Left lung (tissue), 10 donors: ENCODE measurements around the gene FCHO1. TPM values are rescaled to one million over a fixed set of nuclear protein-coding genes. Genes with fewer than 3 reads are reported as not detected.
A peak's percentile ranks its signal among the peaks of the same experiment; 100 is the strongest.

Experiments
- ATAC-seq: fragments of 200-7000 bp; cut with Tn5 transposase; one replicate; pipeline ENCODE4 v1.9.1; 2020; ENCODE audit warnings: moderate library complexity
- DNase-seq, 4 donors: peaks; one replicate each; pipeline ENCODE4 v3.0.0-alpha.2; 2013 to 2020
- H3K27ac ChIP-seq, 2 donors: fragments of 200-600 bp; sonication (generic) in 1 of 2; one replicate each; pipeline versions ENCODE4 v1.5.0 to v1.8.0; 2020 to 2021
- H3K27me3 ChIP-seq, 2 donors: fragments of 200-600 bp; sonication (generic) in 1 of 2; one replicate each; pipeline versions ENCODE4 v1.5.0 to v1.8.0; 2020 to 2021
- H3K36me3 ChIP-seq, 2 donors: fragments of 200-600 bp; sonication (generic) in 1 of 2; one replicate each; pipeline versions ENCODE4 v1.5.0 to v1.8.0; 2020 to 2021
- H3K4me1 ChIP-seq, 2 donors: fragments of 200-600 bp; one replicate each; pipeline ENCODE4 v1.8.0; 2021
- H3K4me3 ChIP-seq, 2 donors: fragments of 200-600 bp; sonication (generic) in 1 of 2; one replicate each; pipeline versions ENCODE4 v1.5.0 to v1.8.0; 2020 to 2021; ENCODE audit warnings: mild to moderate bottlenecking in 1 of 2
- H3K9me3 ChIP-seq, 2 donors: fragments of 200-600 bp; sonication (generic) in 1 of 2; one replicate each; pipeline versions ENCODE4 v1.5.0 to v1.8.0; 2020 to 2021
- CTCF ChIP-seq, 2 donors: fragments of 200-600 bp; sonication (generic) in 1 of 2; IDR thresholded peaks; one replicate each; pipeline versions ENCODE4 v1.5.0 to v1.8.0; 2021; ENCODE audit warnings: antibody characterized with exemption in 2 of 2
- intact Hi-C, 2 donors: fragments of 100-400 bp; cut with DNase I; formaldehyde crosslinking; loops; one replicate each; pipeline versions ENCODE4 v1.11.2 to v1.14.2; 2022
- polyA plus RNA-seq, 6 donors: library from polyadenylated mRNA; unstranded; fragments of 120-200 nt; gene quantifications; one replicate each; pipeline ENCODE4 v1.2.1, GENCODE V29; 2013; ENCODE audit not compliant: insufficient read length in 6 of 6
- total RNA-seq, 2 donors: library from RNA; stranded (reverse); fragmentation: NEBNext Ultra II Directional; extraction: Animal tissue kit (Norgen Biotek cat#: 25700); gene quantifications; one replicate each; pipeline ENCODE4 v1.2.1, GENCODE V29; 2021
- donor health status: DM: no; HTN: yes; CAD: no.
- donor health status: DM: no; HTN: no; CAD: no.

FCHO1 gene
- total and polyA plus RNA-seq, 8 donors = 0.54 to 12.7 (median 1.3) TPM

- ATAC-seq = no peak
- intact Hi-C loops = no loop called here
- H3K9me3 ChIP-seq = no peaks in the 10 kb centered on the region
- no peak overlapping the region for H3K4me3 ChIP-seq
- H3K27me3 ChIP-seq = peaks cover 0 to 7% of the 10 kb centered on the region in 2 donors
- no peak overlapping the region for H3K27ac ChIP-seq
- no peak for TF ChIP-seq CTCF (IDR thresholded peaks at IDR 0.05)
- H3K36me3 ChIP-seq = peaks cover 0 to 6% of the 10 kb centered on the region in 2 donors
- DNase-seq = no peak
- peaks cover 0 to 23% of the 10 kb centered on the region in 2 donors for H3K4me1 ChIP-seq
Observed at GRCh38 chr19:17762505-17763229, 11.4 kb downstream of the FCHO1 start.

- no peak for ATAC-seq
- intact Hi-C loops = no loop called here
- H3K4me1 ChIP-seq = peaks cover 0 to 23% of the 10 kb centered on the region in 2 donors
- peak overlapping the region in 1 of 2 donors; percentile 83 for H3K27ac ChIP-seq
- no peak for DNase-seq
- peaks cover 0 to 6% of the 10 kb centered on the region in 2 donors for H3K36me3 ChIP-seq
- H3K9me3 ChIP-seq = no peaks in the 10 kb centered on the region
- H3K27me3 ChIP-seq = peaks cover 0 to 7% of the 10 kb centered on the region in 2 donors
- H3K4me3 ChIP-seq = no peak overlapping the region
- TF ChIP-seq CTCF (IDR thresholded peaks at IDR 0.05) = no peak
Observed at GRCh38 chr19:17764348-17764747, 13.1 kb downstream of the FCHO1 start.

GRCh38 chr19:17765069-17765618 lies 13.9 kb downstream of the FCHO1 start:
- peak; percentile 83 for ATAC-seq
- Histone ChIP-seq H3K27me3 (peaks cover 0 to 7% of the 10 kb centered on the region in 2 donors), H3K27ac (peak overlapping the region in 1 of 2 donors; percentile 83), H3K9me3 (no peaks in the 10 kb centered on the region), H3K36me3 (peaks cover 0 to 6% of the 10 kb centered on the region in 2 donors), H3K4me1 (peaks cover 0 to 23% of the 10 kb centered on the region in 2 donors), H3K4me3 (no peak overlapping the region)
- intact Hi-C loops = loop anchor here in 1 of 2 donors (5.0 kb wide), 1 partner anchor 63 kb away; no protein-coding TSS in a partner anchor
- TF ChIP-seq CTCF (IDR thresholded peaks at IDR 0.05) = no peak
- peak in 2 of 4 donors; percentile 87 to 93 for DNase-seq

GRCh38 chr19:17766543-17767131 lies 15.4 kb downstream of the FCHO1 start:
- TF ChIP-seq CTCF (IDR thresholded peaks at IDR 0.05) = peak; percentile 70 to 84
- Histone ChIP-seq H3K36me3 (peaks cover 0 to 18% of the 10 kb centered on the region in 2 donors), H3K9me3 (no peaks in the 10 kb centered on the region), H3K27me3 (peaks cover 0 to 7% of the 10 kb centered on the region in 2 donors), H3K4me3 (peak overlapping the region in 1 of 2 donors; percentile 9), H3K4me1 (peaks cover 0 to 23% of the 10 kb centered on the region in 2 donors), H3K27ac (no peak overlapping the region)
- ATAC-seq (peak; percentile 94), DNase-seq (peak; percentile 28 to 95 (median 78))
- intact Hi-C loops = loop anchor here in 1 of 2 donors (5.0 kb wide), 1 partner anchor 64 kb away; no protein-coding TSS in a partner anchor

- ATAC-seq = no peak
- DNase-seq = no peak
Observed at GRCh38 chr19:17767559-17767958, 16.3 kb downstream of the FCHO1 start.

More at GRCh38 chr19:17767559-17767958, 16.3 kb downstream of the FCHO1 start:
- peaks cover 0 to 23% of the 10 kb centered on the region in 2 donors for H3K4me1 ChIP-seq
- no peak overlapping the region for H3K27ac ChIP-seq
- H3K36me3 ChIP-seq = peaks cover 0 to 25% of the 10 kb centered on the region in 2 donors
- intact Hi-C loops = loop anchor here in 1 of 2 donors (5.0 kb wide), 1 partner anchor 65 kb away; no protein-coding TSS in a partner anchor
- H3K4me3 ChIP-seq = no peak overlapping the region
- peaks cover 0 to 4% of the 10 kb centered on the region in 2 donors for H3K27me3 ChIP-seq
- no peaks in the 10 kb centered on the region for H3K9me3 ChIP-seq
- TF ChIP-seq CTCF (IDR thresholded peaks at IDR 0.05) = no peak
